ENCODE data around the gene RAD18.

Gene RAD18

GRCh38 chr3:8962226-8962861 is 928 bp downstream of the RAD18 start:
- DNase-seq: no peak

- no peak for DNase-seq
These were observed 3.6 kb downstream of the RAD18 start for GRCh38 chr3:8959668-8960067.

- DNase-seq: no peak
These were observed 8.1 kb downstream of the RAD18 start for GRCh38 chr3:8954938-8955763.

- DNase-seq: no peak
These were observed 10.0 kb downstream of the RAD18 start for GRCh38 chr3:8953313-8953712.

- no peak for DNase-seq
These were observed 11.1 kb downstream of the RAD18 start for GRCh38 chr3:8952130-8952529.

GRCh38 chr3:8945890-8946600 is 17.2 kb downstream of the RAD18 start:
- no peak for DNase-seq

- DNase-seq: no peak
These were observed 20.4 kb downstream of the RAD18 start for GRCh38 chr3:8942746-8943488.

GRCh38 chr3:8942115-8942514 is 21.2 kb downstream of the RAD18 start:
- no peak for DNase-seq

- peak; percentile 53 for DNase-seq
These were observed 25.3 kb downstream of the RAD18 start for GRCh38 chr3:8938021-8938420.

GRCh38 chr3:8937064-8938020 is 25.9 kb downstream of the RAD18 start:
- DNase-seq: peak; percentile 93

- DNase-seq: no peak
These were observed 30.8 kb downstream of the RAD18 start for GRCh38 chr3:8932507-8932906.

GRCh38 chr3:8931342-8931741 is 31.9 kb downstream of the RAD18 start:
- DNase-seq: no peak

- no peak for DNase-seq
These were observed 33.4 kb downstream of the RAD18 start for GRCh38 chr3:8929860-8930259.

GRCh38 chr3:8914491-8914890 is 48.8 kb downstream of the RAD18 start:
- DNase-seq: no peak

- no peak for DNase-seq
These were observed 51.5 kb downstream of the RAD18 start for GRCh38 chr3:8911781-8912180.

- DNase-seq: no peak
These were observed 54.1 kb downstream of the RAD18 start for GRCh38 chr3:8909160-8909559.

GRCh38 chr3:8903191-8903590 is 60.1 kb downstream of the RAD18 start:
- peak; percentile 50 for DNase-seq

- no peak for DNase-seq
These were observed 62.4 kb downstream of the RAD18 start for GRCh38 chr3:8900869-8901268.

GRCh38 chr3:8899876-8900460 is 63.3 kb downstream of the RAD18 start:
- peak; percentile 39 for DNase-seq

GRCh38 chr3:8895829-8896228 is 67.4 kb downstream of the RAD18 start:
- no peak for DNase-seq

- no peak for DNase-seq
These were observed 70.3 kb downstream of the RAD18 start for GRCh38 chr3:8893001-8893400.

GRCh38 chr3:8891774-8892173 is 71.5 kb downstream of the RAD18 start:
- no peak for DNase-seq
